GM19452 (cell line): ENCODE measurements around the gene WWC1.

Experiments
- ATAC-seq: cut with Tn5 transposase; IDR thresholded peaks from one replicate; pipeline ENCODE4 v1.9.1; 2021; ENCODE audit not compliant: unreplicated experiment

The WWC1 gene

DNA sequence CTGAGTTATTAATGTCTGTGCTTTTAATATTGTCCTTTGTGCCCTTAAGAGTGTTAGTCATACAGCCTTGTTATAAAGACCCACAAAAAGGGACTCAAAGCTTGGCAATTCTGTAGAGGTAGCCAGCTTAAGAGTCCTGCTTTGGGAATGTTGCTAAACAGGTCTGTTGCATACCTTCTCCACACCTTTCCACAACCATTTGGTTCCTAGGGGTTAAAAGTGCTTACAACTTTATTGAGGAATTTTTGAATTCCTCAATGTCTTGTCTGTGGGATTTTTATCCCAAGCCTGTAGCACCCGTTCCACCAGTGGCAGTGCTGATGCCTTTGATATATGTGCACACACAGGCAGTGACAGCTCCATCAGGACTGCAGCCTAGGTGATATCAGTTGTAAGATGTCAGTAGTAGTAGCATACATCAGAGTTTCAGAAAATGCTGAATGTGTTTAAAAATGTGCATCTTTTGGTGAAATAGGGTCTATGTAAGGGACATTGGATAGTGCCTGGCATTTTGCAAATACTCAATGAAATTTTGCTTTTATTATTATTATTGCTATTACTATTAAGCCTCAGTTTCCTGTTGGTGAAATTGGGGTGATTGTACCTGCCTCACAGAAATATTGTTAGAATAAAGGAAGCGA lies 68.5 kb downstream of the WWC1 start:
- ATAC-seq, result no peak

GRCh38 chr5:168360521-168361285 lies 69.3 kb downstream of the WWC1 start:
- no peak for ATAC-seq

GRCh38 chr5:168362097-168362885 lies 70.8 kb downstream of the WWC1 start:
- ATAC-seq, result no peak

- no peak for ATAC-seq
Observed at GRCh38 chr5:168364151-168364661, 72.8 kb downstream of the WWC1 start.

- ATAC-seq, result no peak
Observed at GRCh38 chr5:168364750-168365550, 73.5 kb downstream of the WWC1 start.

GRCh38 chr5:168365581-168366081 lies 74.2 kb downstream of the WWC1 start:
- ATAC-seq, result no peak

DNA sequence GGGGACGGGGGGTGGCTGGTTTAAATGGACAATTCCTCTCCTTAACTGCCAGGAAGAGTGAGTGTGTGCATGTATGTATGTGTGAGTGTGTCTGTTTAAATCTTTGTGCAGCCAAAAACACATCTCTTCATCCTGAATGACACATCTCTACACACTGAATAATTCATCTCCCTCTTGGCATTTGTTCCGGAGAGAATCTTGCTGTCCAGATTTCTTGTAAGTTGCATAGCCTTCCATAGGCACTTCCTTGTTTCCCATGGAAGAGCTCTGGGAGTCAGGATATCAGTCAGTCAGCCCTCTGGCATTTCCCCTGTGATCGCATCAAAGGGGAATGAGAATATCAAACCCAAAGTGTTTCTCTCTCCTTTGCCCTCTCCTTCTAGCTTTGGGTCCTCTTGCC lies 74.7 kb downstream of the WWC1 start:
- ATAC-seq, result no peak

DNA sequence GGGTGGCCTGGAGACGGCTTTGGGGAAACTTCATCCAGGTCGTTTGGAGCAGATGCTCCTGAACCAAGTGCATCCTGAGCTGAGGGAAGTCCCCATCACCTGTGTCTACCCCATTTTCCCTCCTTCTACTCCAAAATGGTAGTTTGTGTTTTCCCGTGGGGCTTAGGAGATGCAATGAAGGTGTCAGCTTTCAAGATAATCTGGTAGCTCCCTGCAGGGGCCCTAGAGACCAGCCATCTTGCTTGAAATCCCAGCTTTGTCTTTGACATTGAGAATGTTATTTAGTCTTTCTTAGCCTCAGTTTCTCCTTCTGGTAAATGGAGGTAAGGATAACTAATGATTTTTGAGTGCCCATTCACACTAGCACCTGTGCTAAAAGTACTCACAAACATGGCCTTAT lies 77.4 kb downstream of the WWC1 start:
- no peak for ATAC-seq

DNA sequence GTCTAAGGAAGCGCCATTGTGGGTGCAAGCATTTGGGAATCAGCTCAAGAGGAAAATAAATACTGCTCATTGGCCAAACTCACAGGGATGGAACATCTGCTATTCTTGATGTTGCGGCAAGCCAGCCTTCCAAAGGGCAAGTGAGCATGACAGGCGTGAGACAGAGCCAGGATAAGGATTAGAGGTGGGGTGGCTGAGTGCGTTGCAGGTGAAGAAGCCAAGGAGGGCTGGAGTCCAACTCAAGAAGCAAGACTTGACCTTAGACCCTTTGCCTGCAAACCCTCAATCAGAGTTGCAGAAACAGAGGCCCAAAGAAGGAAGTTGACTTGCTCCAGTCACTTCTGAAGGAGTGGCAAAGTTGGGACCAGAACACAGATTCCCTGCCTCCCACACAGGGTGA lies 79.4 kb downstream of the WWC1 start:
- ATAC-seq, result no peak

GRCh38 chr5:168372356-168372946 lies 81.0 kb downstream of the WWC1 start:
- ATAC-seq, result no peak

- no peak for ATAC-seq
Observed at GRCh38 chr5:168374532-168374931, 83.1 kb downstream of the WWC1 start.

DNA sequence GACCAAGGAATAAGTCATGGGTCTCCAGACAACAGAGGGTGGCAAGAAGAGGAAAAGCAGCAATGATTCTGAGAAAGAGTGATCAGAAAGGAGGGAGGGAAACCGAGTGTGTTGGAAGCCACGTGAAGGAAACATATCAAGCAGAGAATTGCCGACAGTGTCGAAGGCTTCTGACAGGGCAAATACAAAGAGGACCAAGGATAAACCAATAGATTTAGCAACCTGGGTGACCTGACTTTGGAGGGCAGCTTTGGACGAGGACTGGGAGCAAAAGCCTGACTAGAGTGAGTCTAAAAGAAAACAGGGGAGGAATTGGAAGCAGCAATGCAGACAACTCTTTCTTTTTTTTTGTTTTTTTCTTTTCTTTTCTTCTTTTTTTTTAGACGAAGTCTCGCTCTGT lies 83.8 kb downstream of the WWC1 start:
- ATAC-seq, result no peak

GRCh38 chr5:168377525-168377924 lies 86.1 kb downstream of the WWC1 start:
- no peak for ATAC-seq

- no peak for ATAC-seq
Observed at GRCh38 chr5:168378741-168379140, 87.3 kb downstream of the WWC1 start.

DNA sequence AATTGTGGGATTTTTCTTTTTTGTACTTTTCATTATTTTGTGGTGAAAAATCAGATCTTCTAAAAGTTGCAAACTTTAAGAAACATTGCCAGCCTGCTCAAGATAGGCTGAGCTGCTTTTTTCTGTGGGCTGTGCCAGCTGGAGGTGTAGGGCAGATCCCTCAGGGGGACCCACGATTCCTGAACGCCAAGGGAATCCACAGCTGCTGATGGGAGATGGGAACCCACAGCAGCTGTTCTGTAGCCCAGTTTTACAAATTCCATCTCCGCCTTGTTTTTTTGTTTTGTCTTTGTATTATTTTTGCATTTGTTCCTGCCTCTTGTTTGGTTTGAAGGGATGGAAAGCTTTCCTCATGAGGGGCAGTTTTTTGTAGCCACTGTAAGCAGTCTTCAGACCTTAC lies 91.0 kb downstream of the WWC1 start:
- no peak for ATAC-seq

GRCh38 chr5:168390491-168390890 lies 99.0 kb downstream of the WWC1 start:
- no peak for ATAC-seq

DNA sequence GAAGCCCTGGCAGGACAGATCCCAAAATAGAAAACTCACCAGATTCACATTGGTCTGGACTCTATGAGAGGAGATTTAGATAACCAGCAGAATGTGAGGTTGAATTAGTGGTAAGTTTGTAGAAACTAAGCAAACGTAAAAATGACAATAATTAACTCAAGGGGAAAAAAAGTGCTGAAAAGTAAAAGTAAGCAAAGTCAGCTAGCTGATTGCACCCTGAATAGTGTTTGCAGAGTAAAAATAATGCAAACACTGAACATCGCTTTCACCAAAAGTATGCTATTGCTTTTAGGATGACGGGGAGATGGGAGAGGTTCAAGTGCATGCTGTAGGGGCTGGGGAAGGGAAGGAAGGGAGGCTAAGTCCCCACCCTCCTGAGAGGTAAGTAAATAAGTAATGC lies 102.3 kb downstream of the WWC1 start:
- no peak for ATAC-seq

DNA sequence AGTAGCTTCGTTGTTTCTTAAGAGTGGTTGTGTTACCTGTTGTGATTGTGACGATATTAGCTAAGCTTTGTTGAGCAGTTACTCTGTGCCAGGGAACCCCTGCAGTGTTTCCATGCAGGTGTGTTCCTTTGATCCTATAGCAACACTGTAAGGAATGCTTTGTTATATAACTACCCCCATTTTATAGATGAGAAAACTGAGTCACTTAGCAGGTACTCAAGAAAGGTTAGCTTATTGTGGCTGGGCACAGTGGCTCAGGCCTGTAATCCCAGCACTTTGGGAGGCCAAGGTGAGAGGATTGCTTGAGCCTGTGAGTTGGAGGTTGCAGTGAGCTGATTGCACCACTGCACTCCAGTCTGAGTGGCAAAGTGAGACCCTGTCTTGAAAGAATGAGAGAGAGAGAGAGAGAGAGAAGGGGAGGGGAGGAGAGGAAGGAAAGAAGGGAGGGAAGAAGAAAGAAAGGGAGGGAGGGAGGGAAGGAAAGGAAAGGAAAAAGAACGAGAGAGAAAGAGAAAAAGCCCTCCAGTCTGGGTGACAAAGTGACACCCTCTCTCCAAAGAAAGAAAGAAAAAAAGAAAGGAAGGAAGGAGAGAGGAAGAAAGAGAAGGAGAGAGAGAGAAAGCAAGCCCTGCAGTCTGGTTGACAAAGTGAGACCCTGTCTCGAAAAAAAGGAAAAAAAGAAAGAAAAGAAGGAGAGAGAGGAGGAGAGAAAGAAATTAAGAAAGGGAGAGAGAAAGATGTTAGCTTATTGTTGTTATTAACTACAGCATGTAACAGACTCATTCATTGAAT lies 109.2 kb downstream of the WWC1 start:
- ATAC-seq, result no peak

DNA sequence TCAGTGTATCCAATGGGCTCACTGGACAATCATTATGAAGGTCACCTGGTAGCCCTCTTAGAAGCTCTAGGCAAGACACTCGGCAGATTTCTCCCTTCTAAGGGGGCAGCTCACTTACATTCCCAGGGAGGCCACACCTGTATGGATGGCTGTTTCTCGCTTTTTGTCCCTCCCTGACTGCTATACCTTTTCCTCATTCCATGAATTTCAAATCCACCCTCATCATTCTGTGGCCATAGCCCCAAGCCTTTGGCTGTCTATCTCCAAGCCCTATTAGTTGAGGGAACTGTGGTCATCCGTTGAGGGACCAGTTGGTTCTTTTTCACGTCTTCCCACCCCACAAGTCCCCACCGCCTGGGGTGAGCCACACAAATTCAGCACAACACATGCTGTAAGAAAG lies 109.8 kb downstream of the WWC1 start:
- no peak for ATAC-seq

DNA sequence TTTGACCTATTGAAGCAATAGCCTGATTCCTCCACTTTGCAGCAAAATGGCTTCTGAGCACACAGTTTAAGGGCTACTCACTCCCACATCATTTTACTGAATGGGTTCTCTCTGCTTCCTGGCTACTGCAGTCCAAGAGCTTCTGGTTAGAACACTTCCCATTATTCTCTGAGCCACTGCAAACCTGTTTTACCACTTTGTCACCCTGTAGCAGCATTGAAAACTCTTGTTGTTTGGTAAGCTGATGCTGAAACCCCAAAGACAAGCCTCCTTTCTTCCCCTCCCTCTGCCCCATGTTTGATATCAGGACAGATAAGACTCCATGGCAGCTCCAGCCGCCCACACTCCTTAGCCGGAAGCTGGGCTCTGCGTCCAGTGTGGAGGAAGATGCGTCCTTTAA lies 110.4 kb downstream of the WWC1 start:
- no peak for ATAC-seq
